HG03060 (cell line): Measurements from ENCODE around the gene ZNF408.
"Not testable (repeated sequence)": the region's sequence is repeated elsewhere in the genome, so short reads cannot be mapped to it uniquely, and the experiment has no call there.

ENCODE experiments used
- ATAC-seq: cut with Tn5 transposase; IDR thresholded peaks from one replicate; pipeline ENCODE4 v1.9.1; 2021; ENCODE audit warnings: low read depth, moderate number of reproducible peaks; ENCODE audit not compliant: unreplicated experiment

The ZNF408 gene

GRCh38 chr11:46700241-46701077 is at the start of gene ZNF408, which contains the start of gene ARHGAP1:
ZNF408 (plus strand) TSS chr11:46701031; CDS start chr11:46701048, 17 bp downstream.
ARHGAP1 (minus strand) TSS chr11:46700619; CDS start chr11:46696107, 4,512 bp downstream.
- ATAC-seq, result peak; percentile 81

- no peak for ATAC-seq
Measured at GRCh38 chr11:46655631-46656030, 45.2 kb upstream of the ZNF408 start.

GRCh38 chr11:46657186-46657585 is 43.6 kb upstream of the ZNF408 start:
- ATAC-seq, result no peak

- no peak for ATAC-seq
Measured at GRCh38 chr11:46658259-46658658, 42.6 kb upstream of the ZNF408 start.

- no peak for ATAC-seq
Measured at GRCh38 chr11:46659908-46660307, 40.9 kb upstream of the ZNF408 start.

- ATAC-seq, result no peak
Measured at GRCh38 chr11:46661836-46662235, 39.0 kb upstream of the ZNF408 start.

GRCh38 chr11:46662366-46662765 is 38.5 kb upstream of the ZNF408 start:
- no peak for ATAC-seq

GRCh38 chr11:46663277-46663940 is 37.4 kb upstream of the ZNF408 start:
- no peak for ATAC-seq

- ATAC-seq, result no peak
Measured at GRCh38 chr11:46664612-46665011, 36.2 kb upstream of the ZNF408 start.

GRCh38 chr11:46665356-46665755 is 35.5 kb upstream of the ZNF408 start:
- no peak for ATAC-seq

GRCh38 chr11:46666516-46666915 is 34.3 kb upstream of the ZNF408 start:
- no peak for ATAC-seq

GRCh38 chr11:46667043-46667481 is 33.8 kb upstream of the ZNF408 start:
- ATAC-seq, result no peak

GRCh38 chr11:46668480-46669085 is 32.2 kb upstream of the ZNF408 start:
- ATAC-seq, result no peak

- no peak for ATAC-seq
Measured at GRCh38 chr11:46669711-46670139, 31.1 kb upstream of the ZNF408 start.

- ATAC-seq, result not testable (repeated sequence)
Measured at GRCh38 chr11:46670521-46670920, 30.3 kb upstream of the ZNF408 start.

- no peak for ATAC-seq
Measured at GRCh38 chr11:46671958-46672315, 28.9 kb upstream of the ZNF408 start.

GRCh38 chr11:46672381-46672839 is 28.4 kb upstream of the ZNF408 start:
- no peak for ATAC-seq

GRCh38 chr11:46673713-46674462 is 26.9 kb upstream of the ZNF408 start:
- no peak for ATAC-seq

GRCh38 chr11:46674463-46675287 is 26.2 kb upstream of the ZNF408 start:
- ATAC-seq, result no peak
